HEK293 (cell line): ENCODE data around the gene IBA57.

Source experiments
- CTCF ChIA-PET: fragments of 350-600 bp; formaldehyde crosslinking; extraction: SDS; loops from one replicate; lab custom pipeline; 2021; ENCODE audit warnings: antibody characterized with exemption; lab: Yijun Ruan, JAX
- POLR2A ChIA-PET: fragments of 300-600 bp; formaldehyde crosslinking; extraction: SDS; loops from one replicate; lab custom pipeline; 2020; ENCODE audit warnings: antibody characterized with exemption, inconsistent platforms; lab: Yijun Ruan, JAX
- H3K27ac ChIP-seq: fragments of 200-500 bp; sonication (Bioruptor generic); 2 replicates; pipeline ENCODE4 v1.5.1; 2014; ENCODE audit warnings: low read depth, low read length, control low read depth, inconsistent platforms; ENCODE audit errors: extremely low read depth
- H3K36me3 ChIP-seq, 2 experiments: fragments of 200-500 bp in 1 of 2; sonication (Bioruptor generic) in 1 of 2; 1 replicate in 1 of 2; 2 replicates in 1 of 2; pipeline ENCODE4 v1.5.1; 2014 to 2017; ENCODE audit warnings: inconsistent platforms in 2 of 2, low read length in 2 of 2; ENCODE audit not compliant: control insufficient read depth in 2 of 2, insufficient read depth in 1 of 2
- H3K4me1 ChIP-seq: fragments of 200-500 bp; sonication (Bioruptor generic); 2 replicates; pipeline ENCODE4 v1.5.1; 2014; ENCODE audit warnings: mild to moderate bottlenecking, low read length, inconsistent platforms; ENCODE audit not compliant: control insufficient read depth, insufficient read depth
- H3K4me3 ChIP-seq: 2 replicates; pipeline ENCODE4 v1.5.1; 2011; ENCODE audit warnings: low read depth, mild to moderate bottlenecking, control low read depth, low read length, moderate library complexity
- H3K9me3 ChIP-seq: fragments of 200-500 bp; sonication (Bioruptor generic); 2 replicates; pipeline ENCODE4 v1.5.1; 2014; ENCODE audit warnings: low read depth, low read length, inconsistent platforms; ENCODE audit not compliant: control insufficient read depth, insufficient read depth
- EGR2 ChIP-seq: fragments of 450-650 bp; formaldehyde crosslinking; IDR thresholded peaks from 2 replicates; pipeline ENCODE4 v1.5.1; 2016; ENCODE audit warnings: low read depth, missing biosample characterization, missing genetic modification characterization
- GLI4 ChIP-seq: fragments of 450-650 bp; formaldehyde crosslinking; IDR thresholded peaks from 2 replicates; pipeline ENCODE4 v1.5.1; 2016; ENCODE audit warnings: missing biosample characterization, missing genetic modification characterization
- KLF10 ChIP-seq: fragments of 450-650 bp; IDR thresholded peaks from 2 replicates; pipeline ENCODE4 v1.5.1; 2018; ENCODE audit warnings: missing biosample characterization, mild to moderate bottlenecking, missing genetic modification characterization
- KLF7 ChIP-seq: fragments of 450-650 bp; formaldehyde crosslinking; IDR thresholded peaks from 2 replicates; pipeline ENCODE4 v1.5.1; 2016; ENCODE audit warnings: missing biosample characterization, missing genetic modification characterization, borderline replicate concordance
- TSHZ1 ChIP-seq: fragments of 450-650 bp; formaldehyde crosslinking; IDR thresholded peaks from 2 replicates; pipeline ENCODE4 v1.5.1; 2016; ENCODE audit warnings: missing biosample characterization, missing genetic modification characterization, borderline replicate concordance
- ZFP69B ChIP-seq: fragments of 450-650 bp; formaldehyde crosslinking; IDR thresholded peaks from 2 replicates; pipeline ENCODE4 v1.5.1; 2016; ENCODE audit warnings: missing biosample characterization, missing genetic modification characterization
- ZNF366 ChIP-seq: fragments of 450-650 bp; formaldehyde crosslinking; conservative IDR thresholded peaks from 2 replicates; pipeline ENCODE4 v1.5.1; 2016; ENCODE audit warnings: missing biosample characterization, missing genetic modification characterization
- ZNF423 ChIP-seq: fragments of 450-650 bp; formaldehyde crosslinking; IDR thresholded peaks from 2 replicates; pipeline ENCODE4 v1.5.1; 2016; ENCODE audit warnings: missing biosample characterization, missing genetic modification characterization
- ZNF433 ChIP-seq: fragments of 450-650 bp; formaldehyde crosslinking; IDR thresholded peaks from 2 replicates; pipeline ENCODE4 v1.5.1; 2016; ENCODE audit warnings: missing biosample characterization, missing genetic modification characterization, low read depth
- ZNF629 ChIP-seq: fragments of 450-650 bp; formaldehyde crosslinking; IDR thresholded peaks from 2 replicates; pipeline ENCODE4 v1.5.1; 2017; ENCODE audit warnings: missing biosample characterization, missing genetic modification characterization
- ZNF747 ChIP-seq: fragments of 450-650 bp; formaldehyde crosslinking; IDR thresholded peaks from 2 replicates; pipeline ENCODE4 v1.5.1; 2016; ENCODE audit warnings: missing biosample characterization, missing genetic modification characterization
- TF ChIP-seq, protein P1 (sequence below): fragments of 450-650 bp; formaldehyde crosslinking; IDR thresholded peaks from 2 replicates; pipeline ENCODE4 v1.5.1; 2017; ENCODE audit warnings: missing biosample characterization, missing genetic modification characterization
- TF ChIP-seq, protein P2 (sequence below): fragments of 450-650 bp; formaldehyde crosslinking; IDR thresholded peaks from 2 replicates; pipeline ENCODE4 v1.5.1; 2016; ENCODE audit warnings: missing biosample characterization, missing genetic modification characterization, borderline replicate concordance
- TF ChIP-seq, protein P3 (sequence below): fragments of 450-650 bp; formaldehyde crosslinking; IDR thresholded peaks from 2 replicates; pipeline ENCODE4 v1.5.1; 2017; ENCODE audit warnings: missing biosample characterization, missing genetic modification characterization

IBA57 gene

DNA sequence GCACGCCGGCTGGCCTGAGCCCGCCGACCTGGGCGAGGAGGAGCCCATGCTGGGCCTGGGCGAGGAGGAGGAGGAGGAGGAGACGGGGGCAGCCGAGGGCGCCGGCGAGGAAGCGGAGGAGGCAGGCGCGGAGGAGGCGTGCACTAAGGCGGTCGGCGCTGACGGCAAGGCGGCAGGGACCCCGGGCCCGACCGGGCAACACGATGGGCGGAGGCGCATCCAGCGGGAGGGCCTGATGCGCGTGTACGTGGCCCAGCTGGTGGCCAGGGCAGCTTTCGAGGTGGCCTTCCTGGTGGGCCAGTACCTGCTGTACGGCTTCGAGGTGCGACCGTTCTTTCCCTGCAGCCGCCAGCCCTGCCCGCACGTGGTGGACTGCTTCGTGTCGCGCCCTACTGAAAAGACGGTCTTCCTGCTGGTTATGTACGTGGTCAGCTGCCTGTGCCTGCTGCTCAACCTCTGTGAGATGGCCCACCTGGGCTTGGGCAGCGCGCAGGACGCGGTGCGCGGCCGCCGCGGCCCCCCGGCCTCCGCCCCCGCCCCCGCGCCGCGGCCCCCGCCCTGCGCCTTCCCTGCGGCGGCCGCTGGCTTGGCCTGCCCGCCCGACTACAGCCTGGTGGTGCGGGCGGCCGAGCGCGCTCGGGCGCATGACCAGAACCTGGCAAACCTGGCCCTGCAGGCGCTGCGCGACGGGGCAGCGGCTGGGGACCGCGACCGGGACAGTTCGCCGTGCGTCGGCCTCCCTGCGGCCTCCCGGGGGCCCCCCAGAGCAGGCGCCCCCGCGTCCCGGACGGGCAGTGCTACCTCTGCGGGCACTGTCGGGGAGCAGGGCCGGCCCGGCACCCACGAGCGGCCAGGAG, 7.2 kb upstream of the IBA57 start:
- Histone ChIP-seq H3K4me3 (no peak overlapping the region), H3K27ac (no peak overlapping the region), H3K9me3 (no peaks in the 10 kb centered on the region), H3K4me1 (peaks cover 3% of the 10 kb centered on the region; the same call in 1 of the 2 replicates), H3K36me3 (no peaks in the 10 kb centered on the region)
- CTCF ChIA-PET: interaction anchor here (0.7 kb wide), 1 partner anchor 159 kb away, joined by 3 read pairs; no protein-coding TSS in a partner anchor
- POLR2A ChIA-PET: no interaction called here
- TF ChIP-seq KLF7 (tag by site-specific recombination) (no peak), ZNF747 (tag by site-specific recombination) (no peak), ZNF629 (tag by site-specific recombination) (no peak), GLI4 (tag by site-specific recombination) (no peak), ZNF366 (tag by site-specific recombination) (no peak), EGR2 (no peak), ZNF433 (tag by site-specific recombination) (no peak), TSHZ1 (tag by site-specific recombination) (no peak), ZFP69B (tag by site-specific recombination) (no peak), ZNF423 (tag by site-specific recombination) (no peak), KLF10 (tag by site-specific recombination) (no peak)
- TF ChIP-seq, protein P1, sequence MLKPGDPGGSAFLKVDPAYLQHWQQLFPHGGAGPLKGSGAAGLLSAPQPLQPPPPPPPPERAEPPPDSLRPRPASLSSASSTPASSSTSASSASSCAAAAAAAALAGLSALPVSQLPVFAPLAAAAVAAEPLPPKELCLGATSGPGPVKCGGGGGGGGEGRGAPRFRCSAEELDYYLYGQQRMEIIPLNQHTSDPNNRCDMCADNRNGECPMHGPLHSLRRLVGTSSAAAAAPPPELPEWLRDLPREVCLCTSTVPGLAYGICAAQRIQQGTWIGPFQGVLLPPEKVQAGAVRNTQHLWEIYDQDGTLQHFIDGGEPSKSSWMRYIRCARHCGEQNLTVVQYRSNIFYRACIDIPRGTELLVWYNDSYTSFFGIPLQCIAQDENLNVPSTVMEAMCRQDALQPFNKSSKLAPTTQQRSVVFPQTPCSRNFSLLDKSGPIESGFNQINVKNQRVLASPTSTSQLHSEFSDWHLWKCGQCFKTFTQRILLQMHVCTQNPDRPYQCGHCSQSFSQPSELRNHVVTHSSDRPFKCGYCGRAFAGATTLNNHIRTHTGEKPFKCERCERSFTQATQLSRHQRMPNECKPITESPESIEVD: no peak
- TF ChIP-seq, protein P2, sequence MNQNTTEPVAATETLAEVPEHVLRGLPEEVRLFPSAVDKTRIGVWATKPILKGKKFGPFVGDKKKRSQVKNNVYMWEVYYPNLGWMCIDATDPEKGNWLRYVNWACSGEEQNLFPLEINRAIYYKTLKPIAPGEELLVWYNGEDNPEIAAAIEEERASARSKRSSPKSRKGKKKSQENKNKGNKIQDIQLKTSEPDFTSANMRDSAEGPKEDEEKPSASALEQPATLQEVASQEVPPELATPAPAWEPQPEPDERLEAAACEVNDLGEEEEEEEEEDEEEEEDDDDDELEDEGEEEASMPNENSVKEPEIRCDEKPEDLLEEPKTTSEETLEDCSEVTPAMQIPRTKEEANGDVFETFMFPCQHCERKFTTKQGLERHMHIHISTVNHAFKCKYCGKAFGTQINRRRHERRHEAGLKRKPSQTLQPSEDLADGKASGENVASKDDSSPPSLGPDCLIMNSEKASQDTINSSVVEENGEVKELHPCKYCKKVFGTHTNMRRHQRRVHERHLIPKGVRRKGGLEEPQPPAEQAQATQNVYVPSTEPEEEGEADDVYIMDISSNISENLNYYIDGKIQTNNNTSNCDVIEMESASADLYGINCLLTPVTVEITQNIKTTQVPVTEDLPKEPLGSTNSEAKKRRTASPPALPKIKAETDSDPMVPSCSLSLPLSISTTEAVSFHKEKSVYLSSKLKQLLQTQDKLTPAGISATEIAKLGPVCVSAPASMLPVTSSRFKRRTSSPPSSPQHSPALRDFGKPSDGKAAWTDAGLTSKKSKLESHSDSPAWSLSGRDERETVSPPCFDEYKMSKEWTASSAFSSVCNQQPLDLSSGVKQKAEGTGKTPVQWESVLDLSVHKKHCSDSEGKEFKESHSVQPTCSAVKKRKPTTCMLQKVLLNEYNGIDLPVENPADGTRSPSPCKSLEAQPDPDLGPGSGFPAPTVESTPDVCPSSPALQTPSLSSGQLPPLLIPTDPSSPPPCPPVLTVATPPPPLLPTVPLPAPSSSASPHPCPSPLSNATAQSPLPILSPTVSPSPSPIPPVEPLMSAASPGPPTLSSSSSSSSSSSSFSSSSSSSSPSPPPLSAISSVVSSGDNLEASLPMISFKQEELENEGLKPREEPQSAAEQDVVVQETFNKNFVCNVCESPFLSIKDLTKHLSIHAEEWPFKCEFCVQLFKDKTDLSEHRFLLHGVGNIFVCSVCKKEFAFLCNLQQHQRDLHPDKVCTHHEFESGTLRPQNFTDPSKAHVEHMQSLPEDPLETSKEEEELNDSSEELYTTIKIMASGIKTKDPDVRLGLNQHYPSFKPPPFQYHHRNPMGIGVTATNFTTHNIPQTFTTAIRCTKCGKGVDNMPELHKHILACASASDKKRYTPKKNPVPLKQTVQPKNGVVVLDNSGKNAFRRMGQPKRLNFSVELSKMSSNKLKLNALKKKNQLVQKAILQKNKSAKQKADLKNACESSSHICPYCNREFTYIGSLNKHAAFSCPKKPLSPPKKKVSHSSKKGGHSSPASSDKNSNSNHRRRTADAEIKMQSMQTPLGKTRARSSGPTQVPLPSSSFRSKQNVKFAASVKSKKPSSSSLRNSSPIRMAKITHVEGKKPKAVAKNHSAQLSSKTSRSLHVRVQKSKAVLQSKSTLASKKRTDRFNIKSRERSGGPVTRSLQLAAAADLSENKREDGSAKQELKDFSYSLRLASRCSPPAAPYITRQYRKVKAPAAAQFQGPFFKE (tag by site-specific recombination): no peak
- TF ChIP-seq, protein P3, sequence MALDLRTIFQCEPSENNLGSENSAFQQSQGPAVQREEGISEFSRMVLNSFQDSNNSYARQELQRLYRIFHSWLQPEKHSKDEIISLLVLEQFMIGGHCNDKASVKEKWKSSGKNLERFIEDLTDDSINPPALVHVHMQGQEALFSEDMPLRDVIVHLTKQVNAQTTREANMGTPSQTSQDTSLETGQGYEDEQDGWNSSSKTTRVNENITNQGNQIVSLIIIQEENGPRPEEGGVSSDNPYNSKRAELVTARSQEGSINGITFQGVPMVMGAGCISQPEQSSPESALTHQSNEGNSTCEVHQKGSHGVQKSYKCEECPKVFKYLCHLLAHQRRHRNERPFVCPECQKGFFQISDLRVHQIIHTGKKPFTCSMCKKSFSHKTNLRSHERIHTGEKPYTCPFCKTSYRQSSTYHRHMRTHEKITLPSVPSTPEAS (tag by site-specific recombination): no peak
